GM12872 (cell line): ENCODE measurements around the gene IGFBP5.

ENCODE experiments used
- TF ChIP-seq, protein P1 (sequence below): IDR thresholded peaks from 3 replicates; pipeline ENCODE4 v1.5.1; 2011; ENCODE audit warnings: low read depth, mild to moderate bottlenecking, low read length, moderate library complexity; ENCODE audit not compliant: insufficient read depth

The IGFBP5 gene

DNA sequence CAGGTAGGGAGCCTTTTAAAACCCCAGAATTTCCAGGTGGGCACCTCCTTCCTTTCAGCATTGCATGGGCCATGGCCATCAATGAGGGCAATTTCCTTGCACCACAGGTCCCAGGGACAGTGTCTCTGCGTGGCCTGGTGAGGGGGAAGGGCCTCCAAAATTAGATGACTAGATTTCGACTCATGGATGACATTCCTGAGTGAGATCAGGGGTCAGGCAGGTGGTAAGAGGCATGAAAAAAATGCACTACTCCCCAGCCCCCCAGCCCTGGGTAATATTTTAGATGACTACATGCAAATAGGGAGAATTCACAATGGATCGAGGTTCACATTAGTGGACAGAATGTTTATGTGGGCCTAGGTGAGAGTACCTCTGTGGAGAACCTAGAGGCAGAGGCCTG, 19.0 kb upstream of the IGFBP5 start:
- TF ChIP-seq, protein P1, sequence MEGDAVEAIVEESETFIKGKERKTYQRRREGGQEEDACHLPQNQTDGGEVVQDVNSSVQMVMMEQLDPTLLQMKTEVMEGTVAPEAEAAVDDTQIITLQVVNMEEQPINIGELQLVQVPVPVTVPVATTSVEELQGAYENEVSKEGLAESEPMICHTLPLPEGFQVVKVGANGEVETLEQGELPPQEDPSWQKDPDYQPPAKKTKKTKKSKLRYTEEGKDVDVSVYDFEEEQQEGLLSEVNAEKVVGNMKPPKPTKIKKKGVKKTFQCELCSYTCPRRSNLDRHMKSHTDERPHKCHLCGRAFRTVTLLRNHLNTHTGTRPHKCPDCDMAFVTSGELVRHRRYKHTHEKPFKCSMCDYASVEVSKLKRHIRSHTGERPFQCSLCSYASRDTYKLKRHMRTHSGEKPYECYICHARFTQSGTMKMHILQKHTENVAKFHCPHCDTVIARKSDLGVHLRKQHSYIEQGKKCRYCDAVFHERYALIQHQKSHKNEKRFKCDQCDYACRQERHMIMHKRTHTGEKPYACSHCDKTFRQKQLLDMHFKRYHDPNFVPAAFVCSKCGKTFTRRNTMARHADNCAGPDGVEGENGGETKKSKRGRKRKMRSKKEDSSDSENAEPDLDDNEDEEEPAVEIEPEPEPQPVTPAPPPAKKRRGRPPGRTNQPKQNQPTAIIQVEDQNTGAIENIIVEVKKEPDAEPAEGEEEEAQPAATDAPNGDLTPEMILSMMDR = no peak

DNA sequence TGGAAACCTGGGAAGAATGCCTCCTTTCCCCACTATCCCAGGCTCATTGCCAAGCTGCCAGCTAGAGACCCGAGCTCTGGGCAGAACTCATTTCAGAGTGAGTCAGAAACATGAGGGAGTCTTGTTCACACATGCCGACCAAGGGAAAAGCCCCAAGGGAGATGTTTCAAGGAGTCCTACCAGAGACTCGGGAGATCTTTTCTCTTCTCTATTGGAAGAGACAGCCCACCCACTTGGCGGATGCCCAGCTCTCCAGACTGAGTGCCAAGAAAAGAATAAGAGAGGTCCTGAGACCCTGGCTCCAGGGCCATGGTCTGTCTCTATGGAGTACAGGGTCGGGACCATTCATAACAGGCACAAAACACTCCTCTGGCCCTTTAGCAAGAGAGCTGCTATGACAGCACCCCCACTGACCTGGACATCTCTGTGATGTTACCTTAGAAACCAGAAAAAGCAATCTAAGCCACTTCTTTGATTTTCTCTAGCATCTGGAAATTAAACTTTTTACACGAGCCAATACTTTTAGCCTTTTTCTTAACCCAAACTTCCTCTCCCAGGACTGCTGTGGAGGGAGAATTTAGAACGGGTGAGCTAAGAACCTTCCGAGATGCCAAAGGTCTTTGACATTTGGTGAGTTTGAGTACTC, 18.5 kb upstream of the IGFBP5 start:
- TF ChIP-seq, protein P1 = no peak

DNA sequence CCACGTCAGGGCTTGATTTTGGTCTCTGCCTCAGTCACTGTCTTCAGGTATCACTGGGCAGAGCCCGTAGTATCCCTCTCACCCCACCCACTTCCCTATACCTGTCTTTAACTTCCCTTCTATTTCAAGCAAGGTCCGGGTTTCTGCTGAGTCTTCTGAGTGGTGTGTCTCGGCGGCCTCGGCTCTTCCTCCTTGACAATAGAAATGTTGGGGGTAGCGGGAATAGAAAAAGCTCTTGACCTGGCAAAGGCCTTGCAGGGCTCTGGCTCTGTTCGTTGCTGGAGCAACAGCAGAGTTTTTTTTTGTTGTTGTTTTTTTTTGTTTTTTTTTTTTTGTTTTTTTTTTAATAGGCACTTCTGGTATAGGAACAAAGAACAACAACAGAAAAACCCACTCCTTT, 16.0 kb upstream of the IGFBP5 start:
- TF ChIP-seq, protein P1 = no peak

DNA sequence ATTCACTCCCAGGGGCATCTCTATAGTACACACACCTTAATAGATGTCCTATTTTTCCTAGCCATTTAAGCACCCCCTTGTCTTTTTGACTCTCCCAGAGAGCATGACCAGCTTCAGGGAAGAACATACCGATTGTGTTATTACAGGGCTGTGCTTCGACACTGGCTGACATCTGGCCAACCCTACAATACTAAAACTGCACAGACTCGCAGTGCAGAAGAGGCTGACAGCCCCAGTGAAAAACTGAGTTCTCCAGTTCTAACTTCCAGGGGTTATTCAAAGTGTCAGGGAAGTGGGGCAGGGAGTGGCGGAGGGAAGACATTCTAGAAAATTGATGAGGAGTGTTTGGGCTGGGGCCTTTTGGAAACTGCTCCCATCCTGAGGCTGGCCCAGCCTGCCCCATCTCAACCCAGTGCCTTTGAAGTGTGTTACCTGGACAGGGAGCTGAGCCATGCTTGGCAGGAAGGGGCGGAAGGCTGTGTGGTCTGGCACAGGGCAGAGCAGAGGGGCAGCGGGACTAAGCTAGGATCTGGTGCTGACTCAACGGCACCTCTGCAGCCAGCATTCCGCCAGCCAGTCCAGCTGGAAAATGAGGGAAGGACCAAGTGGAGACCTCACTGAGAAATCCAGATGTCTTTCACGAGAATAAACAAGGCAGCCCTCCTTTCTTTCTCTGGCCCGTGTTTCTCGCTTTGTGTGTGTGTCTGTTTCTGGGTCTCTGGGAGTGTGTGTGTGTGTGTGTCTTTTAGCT, 15.4 kb upstream of the IGFBP5 start:
- TF ChIP-seq, protein P1 = no peak

DNA sequence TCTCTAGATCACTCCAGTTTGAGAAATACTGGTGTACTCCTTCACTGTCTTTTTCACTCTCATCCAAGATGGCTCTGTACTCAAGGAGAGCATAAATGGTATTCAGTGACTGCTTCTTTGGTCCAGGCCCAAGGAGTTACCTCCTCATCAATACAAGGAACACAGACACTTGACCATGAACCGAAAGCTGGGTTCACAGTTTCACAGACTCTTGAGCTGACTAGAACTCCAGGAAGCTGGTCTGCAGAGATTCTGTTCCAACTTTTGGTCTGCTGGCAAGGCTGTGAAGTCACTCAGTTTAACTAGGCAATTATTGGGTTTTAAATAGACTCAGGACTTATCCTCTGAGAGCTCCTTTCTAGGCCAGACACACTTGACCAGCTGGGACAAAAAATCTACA, 7.4 kb upstream of the IGFBP5 start:
- TF ChIP-seq, protein P1 = no peak

DNA sequence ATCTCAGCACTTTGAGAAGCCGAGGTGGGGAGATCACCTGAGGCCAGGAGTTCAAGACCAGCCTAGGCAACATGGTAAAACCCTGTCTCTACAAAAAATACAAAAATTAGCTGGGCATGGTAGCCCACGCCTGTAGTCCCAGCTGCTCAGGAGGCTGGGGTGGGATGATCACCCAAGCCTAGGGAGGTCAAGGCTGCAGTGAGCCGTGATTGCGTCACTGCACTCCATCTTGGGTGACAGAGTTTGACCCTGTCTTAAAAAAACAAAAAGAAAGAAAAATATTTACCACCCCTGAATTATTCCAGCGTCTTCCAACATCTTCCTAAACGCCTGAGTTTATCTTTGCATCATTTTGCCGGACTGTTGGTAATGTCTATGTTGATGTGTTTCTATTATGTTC, 6.2 kb upstream of the IGFBP5 start:
- TF ChIP-seq, protein P1 = no peak

DNA sequence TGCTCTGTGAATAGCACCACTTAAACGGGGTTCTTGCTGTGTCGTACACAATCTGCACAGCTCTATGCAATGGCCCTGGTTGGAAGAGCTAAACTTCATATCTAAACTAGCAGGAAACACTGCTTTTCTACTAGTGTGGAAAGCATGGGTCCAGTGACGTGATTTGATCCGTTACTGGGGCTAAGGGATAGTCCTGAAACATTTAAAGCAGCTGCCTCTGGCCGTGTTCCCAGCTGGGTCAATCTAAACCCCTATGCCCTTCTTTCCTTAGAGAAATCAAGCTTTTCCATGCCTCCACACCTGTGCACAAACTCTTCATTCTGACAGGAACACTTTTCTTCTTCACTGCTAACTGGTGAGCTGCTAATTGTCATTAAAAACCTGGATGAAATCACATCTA, 5.4 kb upstream of the IGFBP5 start:
- TF ChIP-seq, protein P1 = no peak
